GM18907 (cell line): ENCODE measurements around the gene PCDHGA5.
A peak's percentile ranks its signal among the peaks of the same experiment; 100 is the strongest.
"Not testable (repeated sequence)": the region's sequence is repeated elsewhere in the genome, so short reads cannot be mapped to it uniquely, and the experiment has no call there.

ENCODE experiments used
- ATAC-seq: cut with Tn5 transposase; IDR thresholded peaks from one replicate; pipeline ENCODE4 v1.9.1; 2021; ENCODE audit warnings: mild to moderate bottlenecking, moderate library complexity; ENCODE audit not compliant: unreplicated experiment

The PCDHGA5 gene

DNA sequence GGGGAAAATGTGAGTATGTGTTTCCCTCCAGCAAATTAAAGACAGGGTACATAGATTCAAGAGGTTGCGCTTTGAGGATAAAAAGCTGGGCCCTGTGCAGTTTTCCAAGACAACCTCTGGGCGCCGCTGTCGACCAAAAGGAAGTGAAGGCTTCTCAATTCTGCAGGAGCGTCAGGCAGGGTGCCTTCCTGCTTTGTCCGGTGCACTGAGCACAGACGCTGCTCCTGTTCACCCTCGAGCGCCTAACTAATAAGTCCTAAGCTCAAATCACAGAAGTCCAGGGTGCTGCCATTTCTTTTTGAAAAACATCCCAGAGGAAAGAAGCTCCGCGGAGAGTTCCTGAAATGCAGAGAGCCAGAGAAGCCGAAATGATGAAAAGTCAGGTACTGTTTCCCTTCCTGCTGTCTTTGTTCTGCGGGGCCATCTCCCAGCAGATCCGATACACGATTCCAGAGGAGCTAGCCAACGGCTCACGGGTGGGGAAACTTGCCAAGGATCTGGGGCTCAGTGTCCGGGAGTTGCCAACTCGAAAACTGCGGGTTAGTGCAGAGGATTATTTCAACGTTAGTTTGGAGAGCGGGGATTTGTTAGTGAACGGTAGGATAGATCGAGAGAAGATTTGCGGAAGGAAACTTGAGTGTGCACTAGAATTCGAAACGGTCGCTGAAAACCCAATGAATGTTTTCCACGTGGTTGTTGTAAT lies 13.9 kb upstream of the PCDHGA5 start, which contains the start of gene PCDHGB1:
PCDHGB1 (plus strand) TSS at position 183 of the 703 bp plus-strand sequence; CDS start at position 345, 162 bp downstream.
- ATAC-seq = peak; percentile 68

GRCh38 chr5:141351591-141351990 lies 12.4 kb upstream of the PCDHGA5 start:
- no peak for ATAC-seq

GRCh38 chr5:141354900-141355469 lies 9.0 kb upstream of the PCDHGA5 start, which contains the start of gene PCDHGA4:
TSS of gene PCDHGA4 (plus strand) at chr5:141355021. CDS start at chr5:141355108, 87 bp downstream.
- no peak for ATAC-seq

DNA sequence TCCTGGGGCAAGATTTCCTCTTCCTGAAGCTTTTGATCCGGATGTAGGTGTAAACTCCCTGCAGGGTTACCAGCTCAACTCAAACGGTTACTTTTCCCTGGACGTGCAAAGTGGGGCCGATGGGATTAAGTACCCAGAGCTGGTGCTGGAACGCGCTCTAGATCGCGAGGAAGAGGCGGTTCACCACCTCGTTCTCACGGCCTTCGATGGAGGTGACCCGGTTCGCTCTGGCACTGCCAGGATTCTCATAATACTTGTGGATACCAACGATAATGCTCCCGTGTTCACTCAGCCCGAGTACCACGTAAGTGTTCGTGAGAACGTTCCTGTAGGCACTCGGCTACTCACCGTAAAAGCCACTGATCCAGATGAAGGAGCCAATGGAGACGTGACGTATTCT lies 8.3 kb upstream of the PCDHGA5 start:
- no peak for ATAC-seq

- ATAC-seq = no peak
Observed at GRCh38 chr5:141356133-141356532, 7.8 kb upstream of the PCDHGA5 start.

DNA sequence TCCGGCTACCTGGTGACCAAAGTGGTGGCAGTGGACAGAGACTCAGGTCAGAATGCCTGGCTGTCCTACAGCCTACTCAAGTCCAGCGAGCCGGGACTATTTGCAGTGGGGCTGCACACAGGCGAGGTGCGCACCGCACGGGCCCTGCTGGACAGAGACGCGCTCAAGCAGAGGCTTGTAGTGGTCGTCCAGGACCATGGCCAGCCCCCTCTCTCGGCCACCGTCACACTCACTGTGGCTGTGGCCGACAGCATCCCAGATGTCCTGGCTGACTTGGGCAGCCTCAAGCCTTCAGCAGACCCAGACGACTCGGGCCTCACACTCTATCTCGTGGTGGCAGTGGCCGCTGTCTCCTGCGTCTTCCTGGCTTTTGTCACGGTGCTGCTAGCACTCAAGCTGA lies 7.0 kb upstream of the PCDHGA5 start:
- ATAC-seq = no peak

DNA sequence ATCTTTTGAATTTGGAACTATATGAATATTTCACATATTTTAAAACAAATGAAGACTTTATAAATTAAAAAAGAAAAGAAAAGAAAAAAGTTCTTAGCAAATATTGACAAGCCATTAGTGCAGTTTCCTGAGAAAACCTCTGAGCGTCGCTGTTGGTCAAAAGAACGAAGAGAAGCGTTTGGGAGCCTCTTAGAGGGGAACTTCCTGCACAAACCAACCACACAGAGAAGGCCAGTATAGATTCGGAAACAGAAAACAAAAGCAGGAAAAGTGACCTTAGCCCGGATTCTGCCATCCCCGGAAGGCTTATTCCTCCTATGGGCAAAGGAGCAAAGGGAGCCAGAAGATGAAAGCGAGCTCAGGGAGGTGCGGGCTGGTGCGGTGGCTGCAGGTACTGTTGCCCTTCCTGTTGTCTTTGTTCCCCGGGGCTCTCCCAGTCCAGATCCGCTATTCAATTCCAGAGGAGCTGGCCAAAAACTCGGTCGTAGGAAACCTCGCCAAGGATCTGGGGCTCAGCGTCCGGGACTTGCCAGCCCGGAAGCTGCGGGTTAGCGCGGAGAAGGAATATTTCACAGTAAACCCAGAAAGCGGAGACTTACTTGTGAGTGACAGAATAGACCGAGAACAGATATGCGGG lies 4.1 kb upstream of the PCDHGA5 start, which contains the start of gene PCDHGB2:
PCDHGB2 (plus strand) TSS at position 205 of the 637 bp plus-strand sequence; CDS start at position 347, 142 bp downstream.
- ATAC-seq = peak; percentile 48

GRCh38 chr5:141360685-141361084 lies 3.3 kb upstream of the PCDHGA5 start:
- no peak for ATAC-seq

GRCh38 chr5:141362719-141363118 lies 1.2 kb upstream of the PCDHGA5 start:
- no peak for ATAC-seq

- ATAC-seq = no peak
Observed at GRCh38 chr5:141366016-141366896, 2.3 kb downstream of the PCDHGA5 start.

- peak; percentile 97 for ATAC-seq
Observed at GRCh38 chr5:141369994-141370848, 6.3 kb downstream of the PCDHGA5 start, which contains the start of gene PCDHGB3. TSS of gene PCDHGB3 (plus strand) at chr5:141370242. CDS start at chr5:141370395, 153 bp downstream.

GRCh38 chr5:141371572-141372475 lies 7.9 kb downstream of the PCDHGA5 start:
- ATAC-seq = no peak

- ATAC-seq = no peak
Observed at GRCh38 chr5:141373673-141374317, 9.8 kb downstream of the PCDHGA5 start, which contains the start of gene PCDHGA6. TSS of gene PCDHGA6 (plus strand) at chr5:141373891. CDS start at chr5:141374084, 193 bp downstream.

GRCh38 chr5:141374627-141375026 lies 10.7 kb downstream of the PCDHGA5 start:
- ATAC-seq = no peak

DNA sequence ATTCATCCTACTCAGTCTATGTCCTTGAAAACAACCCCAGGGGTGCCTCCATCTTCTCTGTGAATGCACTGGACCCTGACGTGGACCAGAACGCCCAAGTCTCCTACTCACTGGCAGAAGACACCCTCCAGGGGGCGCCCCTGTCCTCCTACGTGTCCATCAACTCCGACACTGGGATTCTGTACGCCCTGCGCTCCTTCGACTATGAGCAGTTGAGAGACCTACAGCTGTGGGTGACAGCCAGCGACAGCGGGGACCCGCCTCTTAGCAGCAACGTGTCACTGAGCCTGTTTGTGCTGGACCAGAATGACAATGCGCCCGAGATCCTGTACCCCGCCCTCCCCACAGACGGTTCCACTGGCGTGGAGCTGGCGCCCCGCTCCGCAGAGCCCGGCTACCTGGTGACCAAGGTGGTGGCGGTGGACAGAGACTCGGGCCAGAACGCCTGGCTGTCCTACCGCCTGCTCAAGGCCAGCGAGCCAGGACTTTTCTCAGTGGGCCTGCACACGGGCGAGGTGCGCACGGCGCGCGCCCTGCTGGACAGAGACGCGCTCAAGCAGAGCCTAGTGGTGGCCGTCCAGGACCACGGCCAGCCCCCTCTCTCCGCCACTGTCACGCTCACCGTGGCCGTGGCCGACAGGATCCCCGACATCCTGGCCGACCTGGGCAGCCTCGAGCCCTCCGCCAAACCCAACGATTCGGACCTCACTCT lies 11.6 kb downstream of the PCDHGA5 start:
- ATAC-seq = not testable (repeated sequence)

- no peak for ATAC-seq
Observed at GRCh38 chr5:141382469-141383294, 18.7 kb downstream of the PCDHGA5 start, which contains the start of gene PCDHGA7. TSS of gene PCDHGA7 (plus strand) at chr5:141382742. CDS start at chr5:141382900, 158 bp downstream.
